NCI-H146 treated with DMSO at 0.1 percent for 48 hours (cell line): ENCODE measurements around the gene PCSK5.
"Not testable (repeated sequence)": the region's sequence is repeated elsewhere in the genome, so short reads cannot be mapped to it uniquely, and the experiment has no call there.

Experiments
- DNase-seq: peaks from one replicate; lab custom pipeline; 2025; ENCODE audit not compliant: unreplicated experiment; lab: John Stamatoyannopoulos, UW

PCSK5 gene

DNA sequence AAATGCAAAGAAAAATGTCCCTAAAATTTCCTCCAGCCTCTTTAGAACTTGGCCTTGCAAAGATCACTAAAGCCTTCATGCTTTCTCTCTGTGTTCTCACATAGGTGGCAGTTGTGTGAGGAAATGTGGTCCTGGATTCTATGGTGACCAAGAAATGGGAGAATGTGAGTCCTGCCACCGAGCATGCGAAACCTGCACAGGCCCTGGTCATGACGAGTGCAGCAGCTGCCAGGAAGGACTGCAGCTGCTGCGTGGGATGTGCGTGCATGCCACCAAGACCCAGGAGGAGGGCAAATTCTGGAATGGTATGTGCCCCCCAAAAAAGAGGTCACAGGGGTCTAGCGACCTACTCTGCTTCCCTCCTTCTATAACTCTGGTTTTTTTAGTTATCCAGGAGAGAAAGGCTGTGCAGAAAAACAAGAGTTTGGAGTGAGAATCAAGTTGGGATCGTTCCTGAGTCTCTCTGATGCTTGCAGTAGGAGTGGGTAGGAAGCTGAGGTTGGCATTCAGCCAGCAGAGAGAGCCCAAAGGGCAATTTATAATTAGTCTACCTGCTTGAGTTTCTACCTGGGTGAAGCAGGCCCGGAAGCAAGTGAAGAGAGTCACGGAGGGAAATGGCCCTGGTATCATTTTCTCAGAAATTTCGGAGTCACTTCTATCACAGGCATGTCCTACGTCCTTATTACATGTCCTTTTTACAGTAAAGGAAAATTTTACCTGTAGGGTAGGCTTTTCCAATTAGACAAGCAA is 406.3 kb downstream of the PCSK5 start:
- DNase-seq, result no peak

DNA sequence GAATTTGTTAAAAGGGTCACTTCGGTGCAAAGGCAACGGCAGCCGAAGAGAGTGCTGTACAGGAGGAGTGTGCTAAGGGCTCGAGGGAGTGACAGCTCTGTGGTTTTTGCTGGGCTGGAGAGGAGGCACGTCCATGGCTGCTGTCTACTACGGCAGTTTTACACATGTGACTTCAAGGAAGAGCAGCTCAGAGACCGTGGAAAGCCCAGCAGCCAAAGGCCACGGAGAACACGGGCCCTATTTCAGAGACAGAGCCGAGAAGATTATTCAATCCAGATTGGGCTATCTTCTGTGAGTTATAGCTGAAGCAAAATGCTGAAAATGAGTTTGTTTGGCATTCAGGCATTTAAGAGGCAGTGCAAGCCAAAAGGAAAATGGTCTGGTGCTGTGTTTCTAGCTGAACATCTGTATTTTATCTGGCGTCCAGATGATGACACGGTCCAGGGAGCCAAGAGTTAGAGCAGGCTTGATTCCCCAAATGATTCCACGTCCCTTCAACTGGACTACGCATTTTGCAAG is 407.3 kb downstream of the PCSK5 start:
- no peak for DNase-seq

DNA sequence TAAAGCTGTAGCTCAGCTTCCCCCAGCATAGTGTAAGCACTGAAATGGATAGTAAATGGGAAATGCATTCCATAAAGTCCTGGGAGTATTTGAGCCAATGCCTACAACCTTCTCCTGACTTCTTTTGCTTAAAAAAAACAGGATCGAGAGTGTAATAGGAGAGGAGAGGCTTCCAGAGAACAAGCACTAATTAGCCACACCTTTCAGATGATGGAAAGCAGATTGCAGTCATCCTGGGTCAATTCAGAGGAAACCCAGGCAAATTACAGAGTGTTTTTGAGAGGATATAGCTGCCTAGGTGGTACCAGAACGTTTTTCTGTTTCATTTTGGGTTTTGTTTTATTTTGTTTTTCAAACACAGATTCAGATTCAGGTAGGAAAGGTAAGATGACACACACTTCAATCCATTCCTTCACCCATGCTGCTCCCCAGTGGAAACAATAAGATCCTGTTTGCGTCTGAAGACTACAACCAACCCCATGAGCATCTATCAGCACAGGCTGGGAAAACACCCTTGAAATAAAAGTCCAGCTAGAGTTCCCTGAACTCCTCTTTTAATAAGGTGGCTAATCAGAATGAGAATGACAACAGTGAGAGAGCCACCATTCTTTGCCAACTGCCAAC is 408.2 kb downstream of the PCSK5 start:
- DNase-seq, result peak; percentile 26

DNA sequence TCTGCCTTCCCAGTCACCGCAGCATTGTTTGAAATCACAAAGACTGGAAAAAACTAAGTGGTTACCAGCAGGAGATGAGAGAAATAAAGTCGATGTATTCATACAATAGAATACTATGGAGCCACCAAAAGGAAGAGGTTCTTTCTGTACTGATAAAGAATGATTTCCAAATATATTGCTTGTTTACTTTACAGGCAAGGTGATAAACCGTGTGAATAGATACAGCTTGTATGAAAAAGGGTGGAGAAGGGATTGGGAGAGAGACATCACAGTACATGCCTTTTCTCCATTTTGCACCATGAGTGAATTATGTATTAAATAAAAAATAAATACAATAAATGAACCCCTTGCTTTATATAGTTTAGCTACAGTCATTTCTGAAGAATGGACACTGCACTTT is 412.1 kb downstream of the PCSK5 start:
- no peak for DNase-seq

DNA sequence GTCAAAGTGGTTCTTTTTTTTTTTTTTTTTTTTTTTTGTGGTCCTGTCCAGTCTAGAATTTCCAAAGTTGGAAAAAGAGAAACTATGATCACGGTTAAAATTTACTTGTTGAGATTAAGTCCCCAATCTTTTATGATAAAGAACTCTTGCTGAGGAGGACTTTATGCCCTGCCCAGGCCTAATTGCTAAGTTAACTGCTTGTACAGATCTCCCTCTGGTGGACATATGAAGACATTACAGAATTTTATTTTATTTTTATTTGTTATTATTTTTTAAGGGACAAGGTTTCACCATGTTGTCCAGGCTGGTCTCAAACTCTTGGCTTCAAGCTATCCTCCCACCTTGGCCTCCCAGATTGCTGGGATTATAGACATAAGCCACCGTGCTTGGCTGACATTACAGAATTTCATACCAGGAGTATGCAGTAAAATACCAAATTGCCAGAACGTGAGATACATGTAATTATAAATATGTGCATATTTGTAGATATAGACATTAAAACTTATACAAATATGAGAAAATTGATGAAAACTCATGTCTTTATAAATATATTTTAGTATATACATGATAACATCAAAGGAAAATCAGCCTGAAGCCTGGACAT is 412.6 kb downstream of the PCSK5 start:
- peak; percentile 33 for DNase-seq

DNA sequence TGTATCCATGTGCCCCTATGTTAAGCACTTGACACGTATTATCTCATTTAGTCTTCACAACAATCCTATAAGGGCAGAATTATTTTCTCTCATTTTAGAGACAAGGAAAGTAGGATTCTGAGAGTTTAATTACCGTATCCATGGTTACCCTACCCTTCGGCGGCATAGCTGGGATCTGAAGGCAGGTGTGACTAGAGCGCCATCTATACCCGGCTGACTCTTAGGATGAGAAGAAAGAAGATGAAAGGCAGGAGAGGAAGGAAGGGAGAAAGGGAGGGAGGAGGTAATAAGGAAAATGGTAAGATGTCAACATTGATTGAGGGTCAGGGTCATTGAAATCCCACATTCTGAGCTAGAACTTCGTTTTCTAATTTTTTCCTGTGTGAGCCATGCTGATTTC is 416.6 kb downstream of the PCSK5 start:
- not testable (repeated sequence) for DNase-seq

DNA sequence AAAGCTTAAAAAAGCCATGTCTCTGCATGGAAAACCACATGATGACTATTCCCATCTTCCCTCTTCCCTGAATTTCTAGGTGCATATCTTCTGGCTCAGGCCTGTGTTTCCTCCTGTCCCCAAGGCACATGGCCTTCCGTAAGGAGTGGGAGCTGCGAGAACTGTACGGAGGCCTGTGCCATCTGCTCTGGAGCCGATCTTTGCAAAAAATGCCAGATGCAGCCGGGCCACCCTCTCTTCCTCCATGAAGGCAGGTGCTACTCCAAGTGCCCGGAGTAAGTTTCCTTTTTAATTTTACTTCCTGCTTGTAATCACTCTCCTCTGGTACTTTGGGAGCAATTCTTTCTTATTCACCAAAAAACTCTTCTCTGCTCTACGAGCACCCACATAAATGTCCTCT is 420.1 kb downstream of the PCSK5 start:
- no peak for DNase-seq

DNA sequence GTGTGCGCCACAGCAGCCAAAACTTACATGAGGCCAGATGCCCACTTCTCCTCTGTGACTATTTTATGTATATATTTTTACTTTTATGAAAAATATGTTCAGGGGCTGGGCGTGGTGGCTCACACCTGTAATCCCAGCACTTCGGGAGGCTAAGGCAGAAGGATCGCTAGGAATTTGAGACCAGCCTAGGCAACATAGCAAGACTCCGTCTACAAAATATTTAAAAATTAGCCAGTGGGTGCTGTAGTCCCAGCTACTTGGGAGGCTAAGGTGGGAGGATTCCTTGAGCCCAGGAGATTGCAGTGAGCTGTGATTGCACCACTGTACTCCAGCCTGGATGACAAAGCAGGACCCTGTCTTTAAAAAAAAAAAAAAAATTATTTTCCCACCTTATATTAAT is 420.5 kb downstream of the PCSK5 start:
- DNase-seq, result no peak

DNA sequence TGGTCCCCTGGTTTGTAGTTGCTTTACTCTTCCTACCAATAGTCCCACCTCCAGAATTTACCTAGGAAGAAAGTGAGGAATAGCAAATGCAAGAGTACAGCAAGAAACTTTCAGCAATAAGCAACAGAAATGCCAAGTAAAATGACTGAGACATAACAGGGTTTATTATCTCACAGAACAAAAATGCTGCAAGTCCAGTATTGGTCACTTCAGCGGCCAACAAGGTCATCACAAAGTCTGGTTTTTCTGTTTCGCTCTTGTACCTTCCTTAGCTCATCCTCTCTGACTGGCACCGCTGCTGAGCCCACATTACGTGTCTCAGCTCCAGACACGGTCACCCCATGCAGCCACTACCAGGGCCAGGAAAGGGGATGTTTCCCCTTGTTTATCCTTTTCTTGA is 421.1 kb downstream of the PCSK5 start:
- no peak for DNase-seq

DNA sequence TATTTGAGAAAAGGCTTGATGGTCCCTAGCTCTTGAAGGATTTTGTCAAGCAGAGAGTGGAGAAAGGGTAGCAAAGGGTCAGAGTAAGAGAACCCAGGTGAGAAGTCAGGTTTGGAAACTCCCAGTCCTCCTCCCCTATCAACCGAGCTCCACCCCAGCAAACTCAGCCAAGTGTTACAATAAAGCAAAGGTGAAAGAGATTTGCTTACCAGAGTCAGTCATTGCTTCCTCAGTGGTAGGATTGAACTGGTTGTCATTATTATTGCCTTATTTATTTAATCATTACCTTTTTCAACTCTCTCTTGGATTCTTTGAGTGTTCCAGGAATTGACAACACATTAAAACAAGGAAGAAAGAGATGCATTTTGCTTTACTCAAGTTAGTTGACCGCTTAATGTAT is 423.3 kb downstream of the PCSK5 start:
- no peak for DNase-seq

DNA sequence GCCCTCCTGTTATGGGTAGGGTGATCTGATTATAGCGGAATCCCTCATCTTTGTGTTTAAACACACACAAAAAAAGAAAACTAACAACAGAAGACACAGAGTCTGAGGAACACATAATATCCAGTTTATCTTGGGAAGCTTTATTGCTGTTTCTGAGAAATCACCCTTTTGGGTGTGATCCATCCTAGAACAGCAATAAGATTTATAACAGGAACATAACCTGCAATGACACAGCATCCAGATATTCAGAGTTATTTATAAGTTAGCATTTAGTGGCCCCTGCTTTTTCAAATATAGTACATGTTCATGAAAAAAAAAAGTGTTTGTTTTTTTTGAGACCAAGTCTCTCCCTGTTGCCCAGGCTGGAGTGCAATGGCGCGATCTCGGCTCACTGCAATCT is 423.8 kb downstream of the PCSK5 start:
- DNase-seq, result no peak

DNA sequence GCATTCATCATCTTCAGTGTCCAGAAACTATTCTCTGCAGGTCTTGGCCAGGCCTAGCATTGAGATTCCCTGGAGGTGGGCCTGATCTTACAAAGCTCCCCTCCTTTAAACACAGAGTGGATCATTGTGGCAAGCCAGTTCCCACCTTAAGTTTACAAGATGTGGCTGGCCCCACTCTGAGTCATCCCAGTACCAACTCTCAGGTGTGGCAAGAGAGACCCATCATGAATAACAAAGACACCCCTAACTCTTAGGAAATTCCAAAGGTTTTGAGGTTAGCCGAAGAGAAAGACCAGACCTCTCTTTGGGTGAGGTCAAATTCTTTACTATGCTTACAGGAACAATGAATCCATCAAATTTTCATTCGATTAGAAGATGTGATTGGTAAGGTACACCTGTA is 425.6 kb downstream of the PCSK5 start:
- no peak for DNase-seq

DNA sequence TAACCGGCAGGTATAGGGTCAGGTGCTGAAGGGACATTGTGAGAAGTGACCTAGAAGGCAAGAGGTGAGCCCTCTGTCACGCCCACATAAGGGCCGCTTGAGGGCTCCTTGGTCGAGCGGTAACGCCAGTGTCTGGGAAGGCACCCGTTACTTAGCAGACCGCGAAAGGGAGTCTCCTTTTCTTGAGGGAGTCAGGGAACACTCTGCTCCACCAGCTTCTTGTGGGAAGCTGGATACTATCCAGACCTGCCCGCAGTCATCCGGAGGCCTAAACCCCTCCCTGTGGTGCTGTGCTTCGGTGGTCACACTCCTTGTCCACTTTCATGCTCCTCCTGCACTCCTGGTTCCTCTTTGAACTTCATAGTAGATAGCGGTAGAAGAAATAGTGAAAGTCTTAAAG is 429.0 kb downstream of the PCSK5 start:
- not testable (repeated sequence) for DNase-seq

DNA sequence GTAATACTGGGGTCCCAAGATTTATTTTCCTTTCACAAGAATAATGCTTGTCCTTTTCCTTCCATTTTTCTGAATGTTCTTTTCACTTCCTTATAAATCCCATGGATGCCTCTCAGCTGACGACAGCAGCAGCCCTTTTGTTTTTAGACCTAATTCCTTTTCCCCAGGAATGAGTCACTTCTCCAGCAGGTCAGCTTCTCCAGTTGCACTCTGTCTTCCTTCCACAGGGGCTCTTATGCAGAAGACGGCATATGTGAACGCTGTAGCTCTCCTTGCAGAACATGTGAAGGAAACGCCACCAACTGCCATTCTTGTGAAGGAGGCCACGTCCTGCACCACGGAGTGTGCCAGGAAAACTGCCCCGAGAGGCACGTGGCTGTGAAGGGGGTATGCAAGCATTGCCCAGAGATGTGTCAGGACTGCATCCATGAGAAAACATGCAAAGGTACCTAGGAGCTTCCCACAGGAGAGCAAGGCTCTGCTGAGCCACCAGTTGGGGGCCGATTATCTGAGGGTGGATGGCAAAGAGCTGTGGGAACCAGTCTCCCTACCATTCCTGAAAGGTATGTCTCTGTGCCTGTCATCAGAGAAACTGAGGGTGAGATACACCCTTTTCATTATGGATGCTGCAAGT is 430.8 kb downstream of the PCSK5 start:
- no peak for DNase-seq

DNA sequence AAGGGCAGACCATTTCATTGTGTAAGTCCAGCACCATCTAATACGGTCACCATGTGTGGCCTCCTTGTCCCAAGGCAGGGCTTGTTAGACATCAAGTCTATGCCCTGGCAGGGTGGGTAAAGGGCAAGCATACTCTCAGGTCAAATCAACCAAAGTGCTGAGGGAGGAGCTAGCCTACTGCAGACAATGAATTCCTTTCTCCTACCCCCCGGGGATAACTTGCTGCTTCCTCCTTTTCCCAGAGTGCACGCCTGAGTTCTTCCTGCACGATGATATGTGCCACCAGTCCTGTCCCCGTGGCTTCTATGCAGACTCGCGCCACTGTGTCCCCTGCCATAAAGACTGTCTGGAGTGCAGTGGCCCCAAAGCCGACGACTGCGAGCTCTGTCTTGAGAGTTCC is 432.3 kb downstream of the PCSK5 start:
- DNase-seq, result no peak

DNA sequence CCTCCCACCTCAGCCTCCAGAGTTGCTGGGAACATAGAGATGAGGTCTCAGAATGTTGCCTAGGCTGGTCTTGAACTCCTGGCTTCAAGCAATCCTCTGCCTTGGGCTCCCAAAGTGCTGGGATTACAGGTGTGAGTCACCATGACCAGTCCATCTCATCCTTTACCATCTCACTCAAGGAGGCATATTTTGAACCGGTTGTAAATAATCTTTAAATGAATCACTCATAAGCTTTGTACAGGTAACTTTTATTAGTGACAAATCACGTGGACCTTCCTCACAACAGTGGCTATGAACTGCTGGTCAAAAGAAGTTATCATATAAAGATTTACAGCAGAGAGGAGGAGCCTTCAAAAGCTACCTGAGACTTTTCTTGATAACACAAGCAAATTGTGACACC is 433.0 kb downstream of the PCSK5 start:
- DNase-seq, result no peak

DNA sequence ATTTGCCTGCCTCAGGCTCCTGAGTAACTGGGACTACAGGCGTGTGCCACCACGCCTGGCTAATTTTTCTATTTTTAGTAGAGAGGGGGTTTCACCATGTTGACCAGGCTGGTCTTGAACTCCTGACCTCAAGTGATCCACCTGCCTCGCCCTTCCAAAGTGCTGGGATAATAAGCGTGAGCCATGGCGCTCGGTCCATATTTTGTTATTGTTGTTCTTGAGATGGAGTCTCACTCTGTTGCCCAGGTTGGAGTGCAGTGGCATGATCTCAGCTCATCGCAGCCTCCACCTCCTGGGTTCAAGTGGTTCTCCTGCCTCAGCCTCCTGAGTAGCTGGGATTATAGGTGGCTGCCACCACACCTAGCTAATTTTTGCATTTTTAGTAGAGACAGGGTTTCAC is 433.6 kb downstream of the PCSK5 start:
- DNase-seq, result not testable (repeated sequence)

DNA sequence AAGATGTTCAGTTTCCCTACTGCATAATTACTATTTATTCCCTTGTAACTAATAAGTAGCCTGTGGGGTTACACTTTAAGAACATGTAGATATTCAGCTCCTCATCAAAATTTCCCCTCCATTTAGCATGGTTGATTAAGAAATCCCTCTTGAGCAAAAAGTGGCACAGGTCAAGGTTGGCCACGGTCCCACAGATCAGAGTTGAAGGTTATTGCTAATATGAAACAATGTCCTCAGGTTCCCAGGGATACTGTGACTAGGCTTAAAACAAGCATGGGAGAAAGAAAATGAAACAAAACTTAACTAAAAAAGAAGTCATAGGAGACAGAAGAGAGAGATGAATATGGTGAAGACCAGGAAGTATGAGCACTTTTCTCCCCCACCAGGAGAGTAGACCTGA is 439.6 kb downstream of the PCSK5 start:
- DNase-seq, result no peak

DNA sequence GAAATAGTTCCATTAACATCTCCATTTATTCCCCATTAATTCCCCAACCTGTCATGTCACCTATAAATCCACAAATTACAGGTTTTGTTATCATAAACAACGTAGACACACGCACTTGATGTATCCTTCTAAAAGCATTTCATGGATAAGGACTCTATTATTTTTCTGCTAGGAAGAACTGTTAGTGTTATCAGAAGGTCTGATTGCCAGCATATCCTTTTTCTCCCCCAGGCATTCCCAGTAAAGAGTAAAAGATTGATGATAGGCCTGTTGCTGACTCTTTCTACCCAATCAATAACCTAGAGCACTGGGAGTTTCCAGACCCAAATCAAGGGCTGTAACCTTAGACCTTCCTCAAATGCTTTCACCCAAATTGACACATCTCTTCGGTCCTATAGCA is 442.9 kb downstream of the PCSK5 start:
- DNase-seq, result peak; percentile 62

DNA sequence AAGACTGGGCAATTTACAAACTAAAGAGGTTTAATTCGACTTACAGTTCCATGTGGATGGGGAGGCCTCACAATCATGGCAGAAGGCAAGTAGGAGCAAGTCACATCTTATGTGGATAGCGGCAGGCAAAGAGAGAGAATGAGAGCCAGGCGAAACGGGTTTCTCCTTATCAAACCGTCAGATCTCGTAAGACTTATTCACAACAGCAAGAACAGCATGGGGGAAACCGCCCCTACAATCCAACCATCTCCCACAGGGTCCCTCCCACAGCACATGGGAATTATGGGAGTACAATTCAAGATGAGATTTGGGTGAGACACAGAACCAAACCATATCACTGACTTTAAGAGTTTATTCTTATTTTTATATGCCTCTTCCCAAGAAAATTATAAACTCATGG is 443.5 kb downstream of the PCSK5 start:
- DNase-seq, result no peak

DNA sequence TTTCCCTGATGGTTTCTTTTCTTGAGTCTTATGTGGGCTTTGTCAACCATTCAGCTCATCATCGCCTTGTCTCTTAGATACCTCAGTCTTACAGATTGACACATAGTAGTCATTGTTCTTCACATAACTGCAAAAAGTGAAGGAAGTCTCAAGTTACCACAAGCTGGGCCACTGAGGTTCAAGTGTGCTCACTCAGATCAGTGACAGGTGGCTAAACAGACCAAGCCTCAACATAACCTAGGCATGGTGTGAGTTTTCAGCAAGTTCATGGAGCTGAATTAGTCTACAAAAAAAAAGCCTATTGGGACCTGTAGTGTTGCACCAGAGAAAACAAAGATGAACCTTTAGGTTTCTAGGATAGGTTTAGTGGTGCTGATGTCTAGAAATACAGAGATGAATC is 445.6 kb downstream of the PCSK5 start:
- no peak for DNase-seq

DNA sequence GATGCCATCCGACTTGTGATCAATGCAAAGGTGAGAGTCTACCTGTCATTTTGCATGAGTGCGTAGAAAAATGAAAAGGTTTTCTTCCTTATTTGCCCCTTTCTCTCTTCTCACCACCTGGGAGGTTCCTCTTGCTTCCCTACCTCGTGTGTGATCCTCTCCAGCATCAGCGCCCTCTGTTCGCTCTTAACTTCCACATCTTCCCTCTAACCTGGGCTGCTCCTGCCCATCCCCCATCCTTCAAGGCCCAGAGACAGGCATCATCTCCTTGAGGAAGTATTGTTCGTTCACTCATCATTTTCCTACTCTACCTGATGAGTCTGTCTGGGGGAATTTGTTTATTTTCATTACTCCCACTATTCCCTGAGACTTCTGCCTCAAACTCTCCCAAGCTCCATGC is 447.9 kb downstream of the PCSK5 start:
- no peak for DNase-seq
